Transverse colon (tissue), 4 donors: Measurements from ENCODE around the gene RHOBTB3. TPM values are rescaled to one million over a fixed set of nuclear protein-coding genes. Genes with fewer than 3 reads are reported as not detected.

Experiments used
- DNase-seq: peaks from one replicate; pipeline ENCODE4 v3.0.0-alpha.2; 2019
- H3K27ac ChIP-seq, 4 donors: fragments of 200-600 bp; sonication (generic); 2 replicates each; pipeline ENCODE4 v1.5.1; 2016 to 2018; ENCODE audit warnings: inconsistent platforms in 4 of 4
- H3K27me3 ChIP-seq: fragments of 200-600 bp; sonication (generic); 2 replicates; pipeline ENCODE4 v1.5.1; 2017; ENCODE audit warnings: inconsistent platforms
- H3K36me3 ChIP-seq, 4 donors: fragments of 200-600 bp; sonication (generic); 2 replicates each; pipeline ENCODE4 v1.5.1; 2017 to 2019; ENCODE audit warnings: inconsistent platforms in 4 of 4
- H3K4me1 ChIP-seq, 4 donors: fragments of 200-600 bp; sonication (generic); 2 replicates each; pipeline ENCODE4 v1.5.1; 2017 to 2020; ENCODE audit warnings: inconsistent platforms in 4 of 4
- H3K4me3 ChIP-seq, 4 donors: fragments of 200-600 bp; sonication (generic); 1 replicate in 1 of 4; 2 replicates in 3 of 4; pipeline versions ENCODE4 v1.5.1 to v1.6.1; 2017 to 2019; ENCODE audit warnings: inconsistent platforms in 4 of 4
- H3K9me3 ChIP-seq, 2 donors: fragments of 200-600 bp; sonication (generic); 2 replicates each; pipeline ENCODE4 v1.5.1; 2017 to 2019; ENCODE audit warnings: inconsistent platforms in 2 of 2
- EP300 ChIP-seq: sonication (generic); formaldehyde crosslinking; IDR thresholded peaks from one replicate; pipeline ENCODE4 v1.6.1; 2017; ENCODE audit warnings: antibody characterized with exemption, low read depth
- POLR2A ChIP-seq: fragments of 450-650 bp; IDR thresholded peaks from one replicate; pipeline ENCODE4 v1.6.1; 2016; ENCODE audit warnings: antibody characterized with exemption, mild to moderate bottlenecking, moderate library complexity
- POLR2AphosphoS5 ChIP-seq, 3 donors: sonication (generic); formaldehyde crosslinking; IDR thresholded peaks; one replicate each; pipeline ENCODE4 v1.6.1; 2016; ENCODE audit warnings: antibody characterized with exemption in 3 of 3
- WGBS, 2 donors: methylation state at CpG; one replicate each; pipeline ENCODE4 v1.1.5; 2018; ENCODE audit warnings: low coverage in 1 of 2; 5-methylcytosine and 5-hydroxymethylcytosine counted together
- in situ Hi-C, 4 donors: fragments of 200-750 bp; cut with MboI; loops; one replicate each; pipeline versions ENCODE4 v1.15.0 to v1.15.1; 2017; ENCODE audit warnings: low sequenced_read_pairs in 3 of 4, low pct_ligation_motif_present in 1 of 4, low pct_unique_long_range_greater_than_20kb in 1 of 4
- intact Hi-C: fragments of 100-400 bp; cut with DNase I; formaldehyde crosslinking; loops from one replicate; pipeline ENCODE4 v1.15.1; 2023; ENCODE audit warnings: low total_unique reads
- total RNA-seq, 4 donors: library from RNA; depleted of rRNA; stranded (reverse); fragments of >200 nt; gene quantifications; one replicate each; pipeline ENCODE4 v1.1.0, GENCODE V29; 2016
- TF ChIP-seq, protein P1 (sequence below), 5 experiments: fragments of 200-600 bp in 3 of 5; fragments of 450-650 bp in 2 of 5; sonication (generic) in 3 of 5; IDR thresholded peaks; 1 replicate in 2 of 5; 2 replicates in 3 of 5; pipeline ENCODE4 v1.5.1; 2016 to 2017; ENCODE audit warnings: antibody characterized with exemption in 5 of 5, inconsistent platforms in 3 of 5, mild to moderate bottlenecking in 2 of 5, moderate library complexity in 1 of 5

The RHOBTB3 gene
- total RNA-seq, 4 donors from 2014 or later: 53.0 to 143 (median 84.2) TPM

DNA sequence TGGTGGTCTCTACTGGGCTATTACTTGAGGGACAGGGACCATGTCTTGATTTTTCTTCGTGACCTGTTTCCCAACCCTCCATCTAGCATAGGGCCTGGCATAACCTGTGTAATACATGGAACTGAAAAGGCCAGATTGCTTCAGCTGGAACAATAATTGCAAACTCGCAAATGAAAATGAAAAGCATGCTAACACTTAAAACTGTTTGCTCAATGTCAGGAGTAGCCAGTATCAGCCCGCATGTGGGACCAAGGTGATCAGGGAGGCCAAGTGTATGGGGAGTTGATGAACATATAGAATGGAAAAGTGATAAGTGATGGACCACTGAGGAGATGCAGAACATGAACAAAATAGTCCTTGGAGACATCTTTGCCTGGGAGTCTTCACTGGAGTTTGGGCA is 66.2 kb downstream of the RHOBTB3 start:
- intact Hi-C loops: no loop called here
- no peak overlapping the region for H3K27ac ChIP-seq
- in situ Hi-C loops: no loop called here
- peaks cover 0 to 9% (median 0%) of the 10 kb centered on the region in 4 donors for H3K36me3 ChIP-seq
- TF ChIP-seq POLR2A (no peak), POLR2AphosphoS5 (IDR thresholded peaks at IDR 0.05) (no peak), EP300 (no peak)
- TF ChIP-seq, protein P1, sequence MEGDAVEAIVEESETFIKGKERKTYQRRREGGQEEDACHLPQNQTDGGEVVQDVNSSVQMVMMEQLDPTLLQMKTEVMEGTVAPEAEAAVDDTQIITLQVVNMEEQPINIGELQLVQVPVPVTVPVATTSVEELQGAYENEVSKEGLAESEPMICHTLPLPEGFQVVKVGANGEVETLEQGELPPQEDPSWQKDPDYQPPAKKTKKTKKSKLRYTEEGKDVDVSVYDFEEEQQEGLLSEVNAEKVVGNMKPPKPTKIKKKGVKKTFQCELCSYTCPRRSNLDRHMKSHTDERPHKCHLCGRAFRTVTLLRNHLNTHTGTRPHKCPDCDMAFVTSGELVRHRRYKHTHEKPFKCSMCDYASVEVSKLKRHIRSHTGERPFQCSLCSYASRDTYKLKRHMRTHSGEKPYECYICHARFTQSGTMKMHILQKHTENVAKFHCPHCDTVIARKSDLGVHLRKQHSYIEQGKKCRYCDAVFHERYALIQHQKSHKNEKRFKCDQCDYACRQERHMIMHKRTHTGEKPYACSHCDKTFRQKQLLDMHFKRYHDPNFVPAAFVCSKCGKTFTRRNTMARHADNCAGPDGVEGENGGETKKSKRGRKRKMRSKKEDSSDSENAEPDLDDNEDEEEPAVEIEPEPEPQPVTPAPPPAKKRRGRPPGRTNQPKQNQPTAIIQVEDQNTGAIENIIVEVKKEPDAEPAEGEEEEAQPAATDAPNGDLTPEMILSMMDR (IDR thresholded peaks at IDR 0.05): no peak
- WGBS, 2 donors: 84 to 93% methylated on average over 2 to 3 of the region's 3 CpGs
- H3K4me1 ChIP-seq: peaks cover 0 to 9% (median 0%) of the 10 kb centered on the region in 4 donors
- no peak for DNase-seq
- no peak overlapping the region for H3K4me3 ChIP-seq
- no peaks in the 10 kb centered on the region for H3K9me3 ChIP-seq
- H3K27me3 ChIP-seq: no peaks in the 10 kb centered on the region

DNA sequence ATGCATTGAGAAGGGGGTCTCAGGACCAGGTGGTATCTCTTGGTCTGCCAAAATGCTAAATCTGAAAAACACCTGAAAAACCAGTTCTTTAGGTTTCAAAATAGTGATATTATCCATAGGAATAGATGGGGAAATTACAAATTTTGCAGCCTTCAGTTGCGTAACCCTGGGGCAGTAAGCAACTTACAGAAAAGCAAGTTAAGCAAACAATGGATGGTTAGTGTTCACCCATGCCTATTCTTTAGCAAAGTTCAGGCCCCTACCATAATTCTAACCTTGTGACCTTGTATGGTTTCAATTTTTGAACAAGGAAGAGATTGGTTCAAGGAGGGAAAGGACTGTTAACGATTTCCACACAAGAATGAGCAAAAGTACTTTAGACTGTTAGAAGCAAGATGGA is 66.9 kb downstream of the RHOBTB3 start:
- Histone ChIP-seq H3K4me3 (no peak overlapping the region), H3K27ac (no peak overlapping the region), H3K27me3 (no peaks in the 10 kb centered on the region), H3K36me3 (peaks cover 0 to 7% (median 0%) of the 10 kb centered on the region in 4 donors), H3K9me3 (no peaks in the 10 kb centered on the region), H3K4me1 (peaks cover 0 to 9% (median 0%) of the 10 kb centered on the region in 4 donors)
- 88 to 92% methylated on average over 2 of the region's 2 CpGs for WGBS, 2 donors
- intact Hi-C loops (no loop called here), in situ Hi-C loops (no loop called here)
- TF ChIP-seq POLR2A (no peak), POLR2AphosphoS5 (IDR thresholded peaks at IDR 0.05) (no peak), EP300 (no peak)
- TF ChIP-seq, protein P1 (IDR thresholded peaks at IDR 0.05): no peak
- no peak for DNase-seq

DNA sequence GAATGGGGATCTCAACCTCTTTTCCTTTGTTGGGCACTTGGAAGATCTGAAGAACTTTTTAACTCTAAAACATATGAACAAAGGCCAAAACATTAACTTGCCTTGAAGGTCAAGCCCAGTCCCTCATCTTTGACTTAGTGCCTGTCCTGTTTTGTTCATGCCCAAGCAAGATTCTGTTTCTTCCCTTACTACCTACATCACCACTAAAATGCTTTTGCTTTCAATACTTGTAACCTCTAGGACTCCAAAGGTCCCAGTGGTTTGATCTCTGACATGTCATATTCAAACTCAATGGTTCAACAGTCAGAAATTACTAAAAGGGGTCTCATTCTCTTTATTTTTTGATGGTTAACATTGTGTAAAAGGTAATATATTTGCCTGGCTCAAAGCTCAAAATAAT is 67.4 kb downstream of the RHOBTB3 start:
- Histone ChIP-seq H3K36me3 (peaks cover 0 to 2% (median 0%) of the 10 kb centered on the region in 4 donors), H3K4me1 (peaks cover 0 to 9% (median 0%) of the 10 kb centered on the region in 4 donors), H3K9me3 (no peaks in the 10 kb centered on the region), H3K27ac (no peak overlapping the region), H3K27me3 (no peaks in the 10 kb centered on the region), H3K4me3 (no peak overlapping the region)
- TF ChIP-seq, protein P1 (IDR thresholded peaks at IDR 0.05): no peak
- no peak for TF ChIP-seq EP300
- no peak for TF ChIP-seq POLR2A
- no peak for TF ChIP-seq POLR2AphosphoS5 (IDR thresholded peaks at IDR 0.05)
- no peak for DNase-seq
- intact Hi-C loops: no loop called here
- in situ Hi-C loops: no loop called here

DNA sequence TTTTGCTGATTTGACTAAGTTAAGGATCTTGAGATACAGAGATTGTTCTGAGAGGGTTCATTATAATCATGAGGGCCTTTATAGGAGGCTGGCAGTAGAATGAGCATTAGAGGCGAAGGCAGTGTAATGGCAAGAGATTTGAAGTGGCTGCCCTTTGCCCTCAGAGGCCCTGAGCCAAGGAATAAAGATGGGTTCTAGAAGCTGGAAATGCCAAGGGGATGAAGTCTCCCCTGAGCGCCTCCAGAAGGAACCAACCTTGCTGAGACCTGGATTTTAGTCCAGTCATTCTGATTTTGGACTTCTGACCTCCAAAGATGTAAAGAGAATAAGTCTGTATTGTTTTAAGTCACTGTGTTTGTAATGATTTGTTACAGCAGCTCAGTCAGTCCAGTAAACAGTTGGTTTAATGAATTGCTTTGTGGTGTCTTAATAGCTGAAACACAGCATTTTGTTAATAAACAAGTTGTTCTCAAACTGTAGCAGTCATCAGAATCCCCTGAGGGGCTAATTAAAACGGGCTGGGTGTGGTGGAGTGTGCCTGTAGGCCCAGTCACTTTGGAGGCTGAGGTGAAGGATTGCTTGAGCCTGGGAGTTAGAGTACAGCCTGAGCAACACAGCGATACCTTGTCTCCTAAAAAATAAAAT is 68.2 kb downstream of the RHOBTB3 start:
- in situ Hi-C loops: no loop called here
- no peak for DNase-seq
- intact Hi-C loops: no loop called here
- no peaks in the 10 kb centered on the region for H3K9me3 ChIP-seq
- TF ChIP-seq POLR2A: no peak
- TF ChIP-seq EP300: no peak
- TF ChIP-seq POLR2AphosphoS5 (IDR thresholded peaks at IDR 0.05): no peak
- TF ChIP-seq, protein P1 (IDR thresholded peaks at IDR 0.05): no peak
- no peaks in the 10 kb centered on the region for H3K36me3 ChIP-seq
- H3K27ac ChIP-seq: no peak overlapping the region
- WGBS, 2 donors: 78 to 81% methylated on average over 3 to 4 of the region's 4 CpGs
- H3K27me3 ChIP-seq: no peaks in the 10 kb centered on the region
- no peak overlapping the region for H3K4me3 ChIP-seq
- peaks cover 0 to 9% (median 0%) of the 10 kb centered on the region in 4 donors for H3K4me1 ChIP-seq
